Liver (tissue), 9 donors: ENCODE data around the gene C19orf47. TPM values are rescaled to one million over a fixed set of nuclear protein-coding genes. Genes with fewer than 3 reads are reported as not detected.

Experiments
- DNase-seq: peaks from one replicate; pipeline ENCODE4 v3.0.0-alpha.2; 2017; ENCODE audit warnings: low spot score
- H3K27ac ChIP-seq, 2 donors: one replicate each; pipeline ENCODE4 v1.7.0; 2013; ENCODE audit warnings: inconsistent platforms in 2 of 2, low read length in 2 of 2, control low read depth in 1 of 2, low read depth in 1 of 2, mild to moderate bottlenecking in 1 of 2
- H3K27me3 ChIP-seq, 4 donors: one replicate each; pipeline versions ENCODE4 v1.6.1 to v1.7.0; 2013; ENCODE audit warnings: low read length in 3 of 4, inconsistent platforms in 1 of 4, mild to moderate bottlenecking in 1 of 4, moderate library complexity in 1 of 4; ENCODE audit not compliant: control insufficient read depth in 4 of 4, insufficient read depth in 4 of 4
- H3K36me3 ChIP-seq, 4 donors: one replicate each; pipeline versions ENCODE4 v1.6.1 to v1.7.0; 2013; ENCODE audit warnings: low read length in 3 of 4, mild to moderate bottlenecking in 3 of 4, low read depth in 1 of 4, moderate library complexity in 1 of 4; ENCODE audit not compliant: control insufficient read depth in 4 of 4, insufficient read depth in 3 of 4
- H3K4me1 ChIP-seq, 4 donors: one replicate each; pipeline versions ENCODE4 v1.6.1 to v1.7.0; 2013; ENCODE audit warnings: low read length in 3 of 4, mild to moderate bottlenecking in 3 of 4, moderate library complexity in 1 of 4; ENCODE audit not compliant: control insufficient read depth in 4 of 4, insufficient read depth in 4 of 4
- H3K4me3 ChIP-seq, 3 donors: one replicate each; pipeline versions ENCODE4 v1.6.1 to v1.7.0; 2013; ENCODE audit warnings: low read length in 3 of 3, control low read depth in 1 of 3, low read depth in 1 of 3, mild to moderate bottlenecking in 1 of 3
- H3K9ac ChIP-seq, 2 donors: one replicate each; pipeline ENCODE4 v1.7.0; 2013; ENCODE audit warnings: low read length in 2 of 2, mild to moderate bottlenecking in 2 of 2, moderate library complexity in 2 of 2, control low read depth in 1 of 2, low read depth in 1 of 2
- H3K9me3 ChIP-seq, 4 donors: one replicate each; pipeline versions ENCODE4 v1.6.1 to v1.7.0; 2013; ENCODE audit warnings: low read length in 3 of 4; ENCODE audit not compliant: control insufficient read depth in 4 of 4
- EGR1 ChIP-seq, 2 donors: IDR thresholded peaks; 2 replicates each; pipeline ENCODE4 v1.6.1; 2016 to 2018; ENCODE audit warnings: antibody characterized with exemption in 2 of 2, low read depth in 2 of 2
- FOXA1 ChIP-seq: IDR thresholded peaks from 2 replicates; pipeline ENCODE4 v1.6.1; 2016; ENCODE audit warnings: antibody characterized with exemption
- FOXA2 ChIP-seq: IDR thresholded peaks from 2 replicates; pipeline ENCODE4 v1.6.1; 2016; ENCODE audit warnings: antibody characterized with exemption
- GABPA ChIP-seq, 2 donors: IDR thresholded peaks in 1 of 2; conservative IDR thresholded peaks in 1 of 2; 2 replicates each; pipeline ENCODE4 v1.6.1; 2016; ENCODE audit warnings: antibody characterized with exemption in 2 of 2, mild to moderate bottlenecking in 1 of 2, moderate library complexity in 1 of 2
- HNF4A ChIP-seq, 2 donors: conservative IDR thresholded peaks; 2 replicates each; pipeline ENCODE4 v1.6.1; 2016; ENCODE audit warnings: antibody characterized with exemption in 2 of 2, mild to moderate bottlenecking in 2 of 2
- HNF4G ChIP-seq: IDR thresholded peaks from 2 replicates; pipeline ENCODE4 v1.6.1; 2016; ENCODE audit warnings: antibody characterized with exemption
- JUND ChIP-seq, 2 donors: IDR thresholded peaks; 2 replicates each; pipeline ENCODE4 v1.6.1; 2016; ENCODE audit warnings: antibody characterized with exemption in 2 of 2
- MAX ChIP-seq: IDR thresholded peaks from 2 replicates; pipeline ENCODE4 v1.6.1; 2016; ENCODE audit warnings: antibody characterized with exemption
- NR2F2 ChIP-seq: IDR thresholded peaks from 2 replicates; pipeline ENCODE4 v1.6.1; 2016; ENCODE audit warnings: antibody characterized with exemption
- RAD21 ChIP-seq, 2 donors: IDR thresholded peaks; 2 replicates each; pipeline ENCODE4 v1.6.1; 2016; ENCODE audit warnings: antibody characterized with exemption in 2 of 2, mild to moderate bottlenecking in 2 of 2
- RXRA ChIP-seq, 2 donors: IDR thresholded peaks; 2 replicates each; pipeline ENCODE4 v1.6.1; 2017 to 2018; ENCODE audit warnings: antibody characterized with exemption in 2 of 2, mild to moderate bottlenecking in 1 of 2
- SP1 ChIP-seq: IDR thresholded peaks from 2 replicates; pipeline ENCODE4 v1.6.1; 2018; ENCODE audit warnings: antibody characterized with exemption, mild to moderate bottlenecking
- TAF1 ChIP-seq: conservative IDR thresholded peaks from 2 replicates; pipeline ENCODE4 v1.6.1; 2016; ENCODE audit warnings: antibody characterized with exemption, mild to moderate bottlenecking
- YY1 ChIP-seq: IDR thresholded peaks from 2 replicates; pipeline ENCODE4 v1.6.1; 2016; ENCODE audit warnings: antibody characterized with exemption, mild to moderate bottlenecking
- ZBTB33 ChIP-seq: IDR thresholded peaks from 2 replicates; pipeline ENCODE4 v1.6.1; 2016; ENCODE audit warnings: antibody characterized with exemption
- WGBS: extraction: QIAGEN DNeasy Blood & Tissue Kit; methylation state at CpG from one replicate; pipeline ENCODE4 v1.1.7; 2013; 5-methylcytosine and 5-hydroxymethylcytosine counted together
- polyA plus RNA-seq, 2 donors: library from polyadenylated mRNA; stranded (reverse) in 1 of 2; unstranded in 1 of 2; fragments of 200-250 nt in 1 of 2; fragments of >200 nt in 1 of 2; fragmentation: Nextera tagmentation in 1 of 2; extraction: Ambion mirVana in 1 of 2; gene quantifications; one replicate each; pipeline versions ENCODE4 v1.2.1 to v1.2.3, GENCODE V29; 2013 to 2015
- total RNA-seq, 2 donors: library from RNA; depleted of rRNA; stranded (reverse); fragments of >200 nt; gene quantifications; one replicate each; pipeline ENCODE4 v1.2.3, GENCODE V29; 2014
- TF ChIP-seq, protein P1 (sequence below): fragments of 150-350 bp; IDR thresholded peaks from 2 replicates; pipeline ENCODE4 v1.5.1; 2017; ENCODE audit warnings: improper control_type of control experiment, low read depth, low read length; ENCODE audit not compliant: missing input control
- TF ChIP-seq, protein P2 (sequence below): IDR thresholded peaks from 2 replicates; pipeline ENCODE4 v1.6.1; 2016; ENCODE audit warnings: antibody characterized with exemption, mild to moderate bottlenecking
- TF ChIP-seq, protein P3 (sequence below): IDR thresholded peaks from 2 replicates; pipeline ENCODE4 v1.6.1; 2016; ENCODE audit warnings: antibody characterized with exemption
- donor health status: healthy.
- donor health status: healthy.
- donor health status: healthy.
- donor health status: healthy.
- donor health status: healthy.

C19orf47 gene
- total and polyA plus RNA-seq, 4 donors: 3.9 to 6.0 (median 5.0) TPM

DNA sequence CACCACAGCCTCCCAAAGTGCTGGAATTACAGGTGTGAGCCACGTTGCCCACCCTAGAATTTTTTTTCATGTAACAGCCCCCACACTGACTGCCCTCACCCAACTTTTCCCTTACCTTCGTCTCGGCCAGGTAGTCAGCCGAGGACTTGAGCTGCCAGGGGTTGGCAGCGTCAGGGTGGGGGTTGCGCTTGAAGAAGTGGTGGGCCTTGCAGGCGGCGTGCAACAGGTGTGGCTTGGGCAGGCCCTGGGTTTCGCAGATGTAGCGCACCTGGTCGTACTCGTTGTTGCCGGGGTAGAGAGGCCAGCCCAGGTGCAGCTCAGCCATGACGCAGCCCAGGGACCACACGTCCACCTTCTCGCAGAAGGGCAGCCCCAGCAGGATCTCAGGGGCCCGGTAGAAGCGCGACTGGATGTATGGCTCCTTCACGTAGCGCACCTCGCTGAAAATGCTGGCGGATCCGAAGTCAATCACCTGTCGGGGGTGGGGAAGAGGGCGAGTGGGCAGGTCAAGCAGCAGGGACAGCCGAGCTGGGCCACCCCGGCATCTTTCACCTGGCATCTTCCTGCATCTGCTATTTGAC lies 35.6 kb upstream of the C19orf47 start:
- H3K4me1 ChIP-seq: no peaks in the 10 kb centered on the region
- 83% methylated on average over 28 of the region's 28 CpGs for WGBS
- no peak for TF ChIP-seq MAX
- TF ChIP-seq GABPA (IDR thresholded peaks at IDR 0.05 in 1 of 2, conservative IDR thresholded peaks at IDR 0.05 in 1 of 2): no peak
- no peak for TF ChIP-seq EGR1 (IDR thresholded peaks at IDR 0.05; ENCODE audit: low read depth in 2 of 2)
- no peak for TF ChIP-seq SP1
- no peak for TF ChIP-seq NR2F2
- TF ChIP-seq RAD21 (IDR thresholded peaks at IDR 0.05): no peak
- no peak for TF ChIP-seq JUND (IDR thresholded peaks at IDR 0.05)
- TF ChIP-seq HNF4G: no peak
- no peak for TF ChIP-seq TAF1
- TF ChIP-seq YY1: no peak
- no peak for TF ChIP-seq ZBTB33
- peaks cover 0 to 5% (median 1%) of the 10 kb centered on the region in 4 donors for H3K36me3 ChIP-seq
- no peaks in the 10 kb centered on the region for H3K9me3 ChIP-seq
- H3K27ac ChIP-seq: no peak overlapping the region
- DNase-seq: no peak
- H3K27me3 ChIP-seq: no peaks in the 10 kb centered on the region
- H3K4me3 ChIP-seq: no peak overlapping the region
- H3K9ac ChIP-seq: no peak overlapping the region

DNA sequence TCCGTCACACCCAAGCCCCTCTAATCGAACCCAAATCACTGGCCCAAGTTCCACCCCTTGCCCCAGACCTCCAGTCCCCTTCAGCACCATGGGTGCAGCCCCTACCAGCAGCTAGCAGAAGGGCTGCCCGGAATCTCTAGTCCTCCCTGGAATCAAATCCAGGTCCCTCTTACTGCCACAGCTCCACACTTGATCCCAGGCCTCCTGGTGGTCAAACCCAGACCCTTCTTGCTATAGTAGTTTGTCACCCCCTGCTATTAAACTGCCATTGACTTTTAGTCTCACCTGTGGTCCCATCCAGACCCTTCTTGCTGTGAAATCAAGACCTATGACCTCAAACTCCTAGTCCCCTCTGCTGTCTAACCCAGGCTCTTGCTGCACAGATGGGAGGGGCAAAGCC lies 33.1 kb upstream of the C19orf47 start:
- Histone ChIP-seq H3K4me3 (no peak overlapping the region), H3K4me1 (no peaks in the 10 kb centered on the region), H3K36me3 (peaks cover 0 to 21% (median 7%) of the 10 kb centered on the region in 4 donors), H3K9ac (no peak overlapping the region), H3K27me3 (no peaks in the 10 kb centered on the region), H3K9me3 (no peaks in the 10 kb centered on the region), H3K27ac (no peak overlapping the region)
- WGBS: 86% methylated on average over 3 of the region's 3 CpGs
- TF ChIP-seq NR2F2 (no peak), HNF4G (no peak), GABPA (IDR thresholded peaks at IDR 0.05 in 1 of 2, conservative IDR thresholded peaks at IDR 0.05 in 1 of 2) (no peak), SP1 (no peak), ZBTB33 (no peak), JUND (IDR thresholded peaks at IDR 0.05) (no peak), FOXA1 (no peak), MAX (no peak), HNF4A (conservative IDR thresholded peaks at IDR 0.05) (no peak), RAD21 (IDR thresholded peaks at IDR 0.05) (no peak), FOXA2 (no peak), YY1 (no peak), RXRA (IDR thresholded peaks at IDR 0.05) (no peak), EGR1 (IDR thresholded peaks at IDR 0.05; ENCODE audit: low read depth in 2 of 2) (no peak), TAF1 (no peak)
- TF ChIP-seq, protein P1, sequence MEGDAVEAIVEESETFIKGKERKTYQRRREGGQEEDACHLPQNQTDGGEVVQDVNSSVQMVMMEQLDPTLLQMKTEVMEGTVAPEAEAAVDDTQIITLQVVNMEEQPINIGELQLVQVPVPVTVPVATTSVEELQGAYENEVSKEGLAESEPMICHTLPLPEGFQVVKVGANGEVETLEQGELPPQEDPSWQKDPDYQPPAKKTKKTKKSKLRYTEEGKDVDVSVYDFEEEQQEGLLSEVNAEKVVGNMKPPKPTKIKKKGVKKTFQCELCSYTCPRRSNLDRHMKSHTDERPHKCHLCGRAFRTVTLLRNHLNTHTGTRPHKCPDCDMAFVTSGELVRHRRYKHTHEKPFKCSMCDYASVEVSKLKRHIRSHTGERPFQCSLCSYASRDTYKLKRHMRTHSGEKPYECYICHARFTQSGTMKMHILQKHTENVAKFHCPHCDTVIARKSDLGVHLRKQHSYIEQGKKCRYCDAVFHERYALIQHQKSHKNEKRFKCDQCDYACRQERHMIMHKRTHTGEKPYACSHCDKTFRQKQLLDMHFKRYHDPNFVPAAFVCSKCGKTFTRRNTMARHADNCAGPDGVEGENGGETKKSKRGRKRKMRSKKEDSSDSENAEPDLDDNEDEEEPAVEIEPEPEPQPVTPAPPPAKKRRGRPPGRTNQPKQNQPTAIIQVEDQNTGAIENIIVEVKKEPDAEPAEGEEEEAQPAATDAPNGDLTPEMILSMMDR: no peak
- TF ChIP-seq, protein P2, sequence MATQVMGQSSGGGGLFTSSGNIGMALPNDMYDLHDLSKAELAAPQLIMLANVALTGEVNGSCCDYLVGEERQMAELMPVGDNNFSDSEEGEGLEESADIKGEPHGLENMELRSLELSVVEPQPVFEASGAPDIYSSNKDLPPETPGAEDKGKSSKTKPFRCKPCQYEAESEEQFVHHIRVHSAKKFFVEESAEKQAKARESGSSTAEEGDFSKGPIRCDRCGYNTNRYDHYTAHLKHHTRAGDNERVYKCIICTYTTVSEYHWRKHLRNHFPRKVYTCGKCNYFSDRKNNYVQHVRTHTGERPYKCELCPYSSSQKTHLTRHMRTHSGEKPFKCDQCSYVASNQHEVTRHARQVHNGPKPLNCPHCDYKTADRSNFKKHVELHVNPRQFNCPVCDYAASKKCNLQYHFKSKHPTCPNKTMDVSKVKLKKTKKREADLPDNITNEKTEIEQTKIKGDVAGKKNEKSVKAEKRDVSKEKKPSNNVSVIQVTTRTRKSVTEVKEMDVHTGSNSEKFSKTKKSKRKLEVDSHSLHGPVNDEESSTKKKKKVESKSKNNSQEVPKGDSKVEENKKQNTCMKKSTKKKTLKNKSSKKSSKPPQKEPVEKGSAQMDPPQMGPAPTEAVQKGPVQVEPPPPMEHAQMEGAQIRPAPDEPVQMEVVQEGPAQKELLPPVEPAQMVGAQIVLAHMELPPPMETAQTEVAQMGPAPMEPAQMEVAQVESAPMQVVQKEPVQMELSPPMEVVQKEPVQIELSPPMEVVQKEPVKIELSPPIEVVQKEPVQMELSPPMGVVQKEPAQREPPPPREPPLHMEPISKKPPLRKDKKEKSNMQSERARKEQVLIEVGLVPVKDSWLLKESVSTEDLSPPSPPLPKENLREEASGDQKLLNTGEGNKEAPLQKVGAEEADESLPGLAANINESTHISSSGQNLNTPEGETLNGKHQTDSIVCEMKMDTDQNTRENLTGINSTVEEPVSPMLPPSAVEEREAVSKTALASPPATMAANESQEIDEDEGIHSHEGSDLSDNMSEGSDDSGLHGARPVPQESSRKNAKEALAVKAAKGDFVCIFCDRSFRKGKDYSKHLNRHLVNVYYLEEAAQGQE: no peak
- TF ChIP-seq, protein P3, sequence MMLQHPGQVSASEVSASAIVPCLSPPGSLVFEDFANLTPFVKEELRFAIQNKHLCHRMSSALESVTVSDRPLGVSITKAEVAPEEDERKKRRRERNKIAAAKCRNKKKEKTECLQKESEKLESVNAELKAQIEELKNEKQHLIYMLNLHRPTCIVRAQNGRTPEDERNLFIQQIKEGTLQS: no peak
- DNase-seq: no peak
